Stimulated activated CD8-positive, alpha-beta memory T cell treated with anti-CD3 and anti-CD28 coated beads, Interleukin-2, amount 100 ng/mL, for 1 hour (primary cell): ENCODE measurements around the gene FAM83D.

ENCODE experiments used
- DNase-seq, 2 donors: peaks; one replicate each; pipeline ENCODE4 v3.0.0-alpha.2; 2020; ENCODE audit warnings: low read depth in 2 of 2

The FAM83D gene

GRCh38 chr20:38926142-38926933 lies at the start of gene FAM83D:
Gene FAM83D (plus strand): TSS chr20:38926417. CDS start chr20:38926443, 26 bp downstream.
- peak; percentile 74 to 81 for DNase-seq

- DNase-seq = no peak
Measured at GRCh38 chr20:38877483-38877882, 48.7 kb upstream of the FAM83D start.

- no peak for DNase-seq
Measured at GRCh38 chr20:38878866-38879265, 47.4 kb upstream of the FAM83D start.

GRCh38 chr20:38880952-38881735 lies 45.1 kb upstream of the FAM83D start:
- no peak for DNase-seq

- no peak for DNase-seq
Measured at GRCh38 chr20:38881806-38882440, 44.3 kb upstream of the FAM83D start.

GRCh38 chr20:38882600-38882999 lies 43.6 kb upstream of the FAM83D start:
- DNase-seq = no peak

- no peak for DNase-seq
Measured at GRCh38 chr20:38883081-38883980, 42.9 kb upstream of the FAM83D start.

GRCh38 chr20:38883981-38884733 lies 42.1 kb upstream of the FAM83D start:
- no peak for DNase-seq

- DNase-seq = no peak
Measured at GRCh38 chr20:38885357-38885756, 40.9 kb upstream of the FAM83D start.

GRCh38 chr20:38888059-38888831 lies 38.0 kb upstream of the FAM83D start:
- DNase-seq = no peak

- DNase-seq = no peak
Measured at GRCh38 chr20:38889050-38889449, 37.2 kb upstream of the FAM83D start.

- DNase-seq = no peak
Measured at GRCh38 chr20:38889792-38890496, 36.3 kb upstream of the FAM83D start.

GRCh38 chr20:38890497-38890818 lies 35.8 kb upstream of the FAM83D start:
- no peak for DNase-seq

GRCh38 chr20:38892091-38892981 lies 33.9 kb upstream of the FAM83D start:
- DNase-seq = no peak

- DNase-seq = no peak
Measured at GRCh38 chr20:38893056-38893564, 33.1 kb upstream of the FAM83D start.

GRCh38 chr20:38893565-38894090 lies 32.6 kb upstream of the FAM83D start:
- peak; percentile 72 to 74 for DNase-seq

- DNase-seq = no peak
Measured at GRCh38 chr20:38894091-38894847, 31.9 kb upstream of the FAM83D start.
